Epithelial cell of proximal tubule (primary cell): ENCODE measurements around the gene PAPPA. TPM values are rescaled to one million over a fixed set of nuclear protein-coding genes. Genes with fewer than 3 reads are reported as not detected.

Source experiments
- DNase-seq: peaks from one replicate; pipeline ENCODE4 v3.0.0-alpha.2; 2011; ENCODE audit warnings: low read depth
- H3K4me3 ChIP-seq: 2 replicates; pipeline ENCODE4 v1.5.1; 2011; ENCODE audit warnings: low read depth, mild to moderate bottlenecking, low read length
- total RNA-seq: library from RNA; depleted of rRNA; stranded (reverse); fragments of >200 nt; gene quantifications from 2 replicates; pipeline ENCODE4 v1.2.3, GENCODE V29; 2015
- TF ChIP-seq, protein P1 (sequence below): conservative IDR thresholded peaks from 2 replicates; pipeline ENCODE4 v1.5.1; 2012; ENCODE audit warnings: low read depth, mild to moderate bottlenecking, low read length

Gene PAPPA
- total RNA-seq, 1 donor from 2014 or later: 2.5 TPM

GRCh38 chr9:116437411-116438370 lies 284.1 kb downstream of the PAPPA start:
- TF ChIP-seq, protein P1, sequence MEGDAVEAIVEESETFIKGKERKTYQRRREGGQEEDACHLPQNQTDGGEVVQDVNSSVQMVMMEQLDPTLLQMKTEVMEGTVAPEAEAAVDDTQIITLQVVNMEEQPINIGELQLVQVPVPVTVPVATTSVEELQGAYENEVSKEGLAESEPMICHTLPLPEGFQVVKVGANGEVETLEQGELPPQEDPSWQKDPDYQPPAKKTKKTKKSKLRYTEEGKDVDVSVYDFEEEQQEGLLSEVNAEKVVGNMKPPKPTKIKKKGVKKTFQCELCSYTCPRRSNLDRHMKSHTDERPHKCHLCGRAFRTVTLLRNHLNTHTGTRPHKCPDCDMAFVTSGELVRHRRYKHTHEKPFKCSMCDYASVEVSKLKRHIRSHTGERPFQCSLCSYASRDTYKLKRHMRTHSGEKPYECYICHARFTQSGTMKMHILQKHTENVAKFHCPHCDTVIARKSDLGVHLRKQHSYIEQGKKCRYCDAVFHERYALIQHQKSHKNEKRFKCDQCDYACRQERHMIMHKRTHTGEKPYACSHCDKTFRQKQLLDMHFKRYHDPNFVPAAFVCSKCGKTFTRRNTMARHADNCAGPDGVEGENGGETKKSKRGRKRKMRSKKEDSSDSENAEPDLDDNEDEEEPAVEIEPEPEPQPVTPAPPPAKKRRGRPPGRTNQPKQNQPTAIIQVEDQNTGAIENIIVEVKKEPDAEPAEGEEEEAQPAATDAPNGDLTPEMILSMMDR: no peak
- no peak for DNase-seq
- H3K4me3 ChIP-seq: no peak overlapping the region

GRCh38 chr9:116442528-116442927 lies 288.9 kb downstream of the PAPPA start:
- TF ChIP-seq, protein P1: no peak
- no peak overlapping the region for H3K4me3 ChIP-seq
- no peak for DNase-seq

DNA sequence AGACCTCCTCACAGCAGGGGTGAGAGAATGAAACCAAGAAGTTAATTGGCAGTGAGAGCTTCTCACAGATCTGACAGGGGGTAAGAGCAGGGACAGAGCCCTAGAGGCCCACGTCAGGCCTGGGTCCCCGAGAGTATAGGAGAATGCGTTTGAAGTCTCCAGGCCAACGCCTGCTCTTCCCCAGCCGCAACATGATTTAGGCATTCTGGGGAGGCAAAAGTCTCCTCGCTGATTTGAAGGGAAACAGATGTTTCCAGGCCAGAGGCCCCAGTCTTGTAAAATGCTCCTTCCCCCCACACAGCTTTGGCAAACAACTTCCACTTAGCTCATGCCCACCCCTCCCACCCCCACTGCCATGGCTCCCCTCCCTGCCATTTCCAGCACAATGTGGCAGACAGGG lies 294.3 kb downstream of the PAPPA start:
- TF ChIP-seq, protein P1: no peak
- DNase-seq: no peak
- H3K4me3 ChIP-seq: no peak overlapping the region

DNA sequence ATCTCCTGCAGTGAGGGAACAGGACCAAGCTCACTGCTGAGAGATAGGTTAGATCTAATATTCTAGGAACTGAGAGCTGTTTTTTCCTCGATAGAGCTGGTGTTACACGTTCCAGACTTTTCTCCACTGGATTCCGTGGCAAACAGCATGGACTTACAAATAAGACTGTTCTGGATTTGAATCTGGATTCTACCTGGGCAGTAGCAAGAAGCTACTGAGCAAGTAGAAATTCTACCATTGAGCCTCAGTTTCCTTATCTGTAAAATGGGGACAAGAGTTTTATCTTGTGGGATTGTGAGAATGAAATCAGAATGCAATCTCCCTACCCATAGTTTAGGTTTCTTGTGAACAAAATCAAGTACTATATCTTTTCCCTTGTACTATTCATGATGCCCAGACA lies 294.8 kb downstream of the PAPPA start:
- DNase-seq: no peak
- H3K4me3 ChIP-seq: no peak overlapping the region
- TF ChIP-seq, protein P1: no peak

DNA sequence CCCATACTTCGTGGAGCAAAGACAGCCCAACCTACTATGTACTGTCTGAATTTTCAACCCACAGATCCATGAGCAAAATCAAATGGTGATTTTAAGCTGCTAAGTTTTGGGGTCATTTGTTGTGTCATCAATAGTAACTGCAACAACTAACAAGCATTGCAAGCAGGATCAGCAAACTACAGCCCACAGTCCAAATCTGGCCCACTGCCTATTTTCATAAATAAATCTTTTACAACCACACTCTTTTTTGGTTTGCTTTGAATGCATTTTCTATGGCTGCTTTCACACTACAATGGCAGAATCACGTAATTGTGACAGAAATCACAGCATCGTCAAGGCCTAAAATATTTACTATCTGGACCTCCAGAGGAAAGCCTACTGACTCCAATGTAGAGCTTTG lies 296.4 kb downstream of the PAPPA start:
- DNase-seq: no peak
- H3K4me3 ChIP-seq: no peak overlapping the region
- TF ChIP-seq, protein P1: no peak

GRCh38 chr9:116450378-116451139 lies 297.0 kb downstream of the PAPPA start:
- DNase-seq: peak; percentile 91
- TF ChIP-seq, protein P1: no peak

More at GRCh38 chr9:116450378-116451139, 297.0 kb downstream of the PAPPA start:
- no peak overlapping the region for H3K4me3 ChIP-seq
